H1 (cell line): ENCODE data around the gene PNPLA1.

Experiments
- CHD1 ChIP-seq: IDR thresholded peaks from 2 replicates; pipeline ENCODE4 v1.6.1; 2012; ENCODE audit warnings: low read depth, low read length, improper control_type of control experiment
- CTCF ChIP-seq, 3 experiments: IDR thresholded peaks; 1 replicate in 2 of 3; 2 replicates in 1 of 3; pipeline versions ENCODE4 v1.5.1 to v1.6.1; 2011; ENCODE audit warnings: low read length in 3 of 3, mild to moderate bottlenecking in 3 of 3, inconsistent platforms in 2 of 3, low read depth in 1 of 3, moderate library complexity in 1 of 3; ENCODE audit not compliant: insufficient read depth in 1 of 3; ENCODE audit errors: control extremely low read depth in 1 of 3
- EP300 ChIP-seq, 2 experiments: IDR thresholded peaks; 1 replicate in 1 of 2; 2 replicates in 1 of 2; pipeline ENCODE4 v1.6.1; 2011 to 2012; ENCODE audit warnings: low read depth in 2 of 2, low read length in 2 of 2, mild to moderate bottlenecking in 2 of 2, borderline replicate concordance in 1 of 2, inconsistent platforms in 1 of 2, moderate library complexity in 1 of 2
- EZH2 ChIP-seq: fragments of 200-600 bp; sonication (generic); IDR thresholded peaks from 2 replicates; pipeline ENCODE4 v1.7.1; 2012; ENCODE audit warnings: low read depth, mild to moderate bottlenecking, moderate library complexity, low read length, inconsistent platforms; ENCODE audit not compliant: severe bottlenecking
- HDAC2 ChIP-seq, 2 experiments: fragments of 300-600 bp in 1 of 2; sonication (generic) in 1 of 2; IDR thresholded peaks; 2 replicates each; pipeline ENCODE4 v1.6.1; 2011 to 2012; ENCODE audit warnings: low read depth in 2 of 2, low read length in 2 of 2, mild to moderate bottlenecking in 2 of 2, moderate library complexity in 2 of 2, borderline replicate concordance in 1 of 2, inconsistent platforms in 1 of 2
- HDAC6 ChIP-seq: IDR thresholded peaks from one replicate; pipeline ENCODE4 v1.7.1; 2012; ENCODE audit warnings: low read depth, mild to moderate bottlenecking, inconsistent platforms, low read length, moderate library complexity
- MAFK ChIP-seq: IDR thresholded peaks from 2 replicates; pipeline ENCODE4 v1.6.1; 2012; ENCODE audit warnings: low read depth, mild to moderate bottlenecking, improper control_type of control experiment, low read length
- POLR2A ChIP-seq, 2 experiments: IDR thresholded peaks; 1 replicate in 1 of 2; 2 replicates in 1 of 2; pipeline ENCODE4 v1.6.1; 2011; ENCODE audit warnings: low read depth in 2 of 2, low read length in 2 of 2, mild to moderate bottlenecking in 2 of 2; ENCODE audit errors: control extremely low read depth in 1 of 2
- POLR2AphosphoS5 ChIP-seq: IDR thresholded peaks from 2 replicates; pipeline ENCODE4 v1.6.1; 2011; ENCODE audit warnings: low read depth, low read length
- TAF1 ChIP-seq: IDR thresholded peaks from 2 replicates; pipeline ENCODE4 v1.6.1; 2011; ENCODE audit warnings: mild to moderate bottlenecking, low read depth, low read length
- YY1 ChIP-seq: IDR thresholded peaks from 2 replicates; pipeline ENCODE4 v1.6.1; 2011; ENCODE audit warnings: low read depth, mild to moderate bottlenecking, low read length
- TF ChIP-seq, protein P1 (sequence below): IDR thresholded peaks from 2 replicates; pipeline ENCODE4 v1.6.1; 2012; ENCODE audit warnings: low read length, inconsistent platforms

DNA sequence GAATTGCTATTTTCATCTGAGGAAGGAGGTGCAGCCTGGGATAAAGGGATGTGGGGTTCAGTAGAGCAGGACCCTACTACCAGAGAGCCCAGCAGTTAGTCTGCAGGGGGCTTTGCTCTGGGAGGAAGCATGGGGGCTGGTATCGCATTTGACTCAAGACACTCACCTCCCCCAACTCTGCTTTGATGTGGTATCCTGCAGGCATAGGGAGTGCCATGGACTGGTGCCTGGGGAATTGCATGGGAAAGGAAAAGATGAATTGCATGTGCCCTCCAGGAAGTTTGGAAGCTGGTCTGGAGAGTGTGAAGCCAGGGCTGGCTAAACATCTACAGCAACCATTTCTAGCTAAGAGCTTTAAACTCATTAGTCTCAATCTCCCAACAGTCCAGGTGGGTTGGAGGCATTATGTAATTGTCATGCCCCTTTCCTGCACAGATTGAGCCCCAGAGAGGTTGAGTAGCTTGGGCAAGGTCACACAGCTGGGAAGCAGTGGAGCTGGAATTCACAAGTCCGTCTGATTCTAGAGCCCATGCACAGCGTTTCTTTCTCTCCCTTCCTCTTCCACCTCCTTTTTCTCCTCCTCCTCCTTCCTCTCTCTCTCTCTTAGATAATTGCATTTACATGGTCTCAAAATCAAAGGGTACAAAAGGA lies 26.2 kb upstream of the PNPLA1 start:
- no peak for TF ChIP-seq EZH2
- no peak for TF ChIP-seq MAFK
- no peak for TF ChIP-seq EP300 (IDR thresholded peaks at IDR 0.05; ENCODE audit: borderline replicate concordance in 1 of 2, low read depth in 2 of 2, low read length in 2 of 2)
- TF ChIP-seq YY1, result no peak
- TF ChIP-seq CHD1, result no peak
- TF ChIP-seq CTCF (IDR thresholded peaks at IDR 0.05; ENCODE audit: control extremely low read depth in 1 of 3, insufficient read depth in 1 of 3, low read depth in 1 of 3, low read length in 3 of 3), result no peak
- TF ChIP-seq POLR2AphosphoS5, result no peak
- no peak for TF ChIP-seq POLR2A (IDR thresholded peaks at IDR 0.05; ENCODE audit: control extremely low read depth in 1 of 2, low read depth in 2 of 2, low read length in 2 of 2)
- no peak for TF ChIP-seq HDAC6
- no peak for TF ChIP-seq TAF1
- TF ChIP-seq, protein P1, sequence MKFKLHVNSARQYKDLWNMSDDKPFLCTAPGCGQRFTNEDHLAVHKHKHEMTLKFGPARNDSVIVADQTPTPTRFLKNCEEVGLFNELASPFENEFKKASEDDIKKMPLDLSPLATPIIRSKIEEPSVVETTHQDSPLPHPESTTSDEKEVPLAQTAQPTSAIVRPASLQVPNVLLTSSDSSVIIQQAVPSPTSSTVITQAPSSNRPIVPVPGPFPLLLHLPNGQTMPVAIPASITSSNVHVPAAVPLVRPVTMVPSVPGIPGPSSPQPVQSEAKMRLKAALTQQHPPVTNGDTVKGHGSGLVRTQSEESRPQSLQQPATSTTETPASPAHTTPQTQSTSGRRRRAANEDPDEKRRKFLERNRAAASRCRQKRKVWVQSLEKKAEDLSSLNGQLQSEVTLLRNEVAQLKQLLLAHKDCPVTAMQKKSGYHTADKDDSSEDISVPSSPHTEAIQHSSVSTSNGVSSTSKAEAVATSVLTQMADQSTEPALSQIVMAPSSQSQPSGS, result no peak
- no peak for TF ChIP-seq HDAC2 (IDR thresholded peaks at IDR 0.05; ENCODE audit: borderline replicate concordance in 1 of 2, low read depth in 2 of 2, low read length in 2 of 2)
